ENCODE data around the gene CLASP1.

- TF ChIP-seq EZH2phosphoT487 (IDR thresholded peaks at IDR 0.05; ENCODE audit: insufficient read depth, low read depth): no peak
- no peak for TF ChIP-seq EZH2 (IDR thresholded peaks at IDR 0.05; ENCODE audit: insufficient read depth, poor library complexity, severe bottlenecking)
These were observed 128.6 kb downstream of the CLASP1 start for GRCh38 chr2:121520641-121520994.

Measured in GM23248 (cell line).